WI38 (cell line): ENCODE data around the gene PPARG.

Source experiments
- H3K4me3 ChIP-seq: 2 replicates; pipeline ENCODE4 v1.5.1; 2011; ENCODE audit warnings: low read depth, mild to moderate bottlenecking, control low read depth, low read length
- TF ChIP-seq, protein P1 (sequence below): IDR thresholded peaks from 2 replicates; pipeline ENCODE4 v1.5.1; 2012; ENCODE audit warnings: low read depth, mild to moderate bottlenecking, control low read depth, low read length

The PPARG gene

DNA sequence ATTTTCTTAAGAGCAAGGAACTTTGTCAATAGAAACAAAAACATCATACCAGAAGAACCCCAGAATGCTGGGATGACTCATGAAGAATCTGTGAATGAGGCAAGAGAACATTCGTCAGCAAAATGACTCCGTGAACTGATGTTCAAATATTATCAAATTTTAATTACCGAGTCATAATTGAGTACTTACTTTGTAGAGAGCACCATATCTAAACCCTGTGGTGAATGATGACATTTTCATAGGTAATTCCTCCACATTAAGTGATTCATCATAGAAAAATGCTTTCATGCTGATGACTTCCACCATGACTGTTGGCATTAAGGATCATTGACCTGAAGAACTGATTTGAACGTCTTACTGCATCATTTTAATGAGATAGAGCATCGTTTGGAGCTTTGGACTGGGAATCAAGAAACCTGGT lies 56.3 kb downstream of the PPARG start:
- no peak overlapping the region for H3K4me3 ChIP-seq
- TF ChIP-seq, protein P1, sequence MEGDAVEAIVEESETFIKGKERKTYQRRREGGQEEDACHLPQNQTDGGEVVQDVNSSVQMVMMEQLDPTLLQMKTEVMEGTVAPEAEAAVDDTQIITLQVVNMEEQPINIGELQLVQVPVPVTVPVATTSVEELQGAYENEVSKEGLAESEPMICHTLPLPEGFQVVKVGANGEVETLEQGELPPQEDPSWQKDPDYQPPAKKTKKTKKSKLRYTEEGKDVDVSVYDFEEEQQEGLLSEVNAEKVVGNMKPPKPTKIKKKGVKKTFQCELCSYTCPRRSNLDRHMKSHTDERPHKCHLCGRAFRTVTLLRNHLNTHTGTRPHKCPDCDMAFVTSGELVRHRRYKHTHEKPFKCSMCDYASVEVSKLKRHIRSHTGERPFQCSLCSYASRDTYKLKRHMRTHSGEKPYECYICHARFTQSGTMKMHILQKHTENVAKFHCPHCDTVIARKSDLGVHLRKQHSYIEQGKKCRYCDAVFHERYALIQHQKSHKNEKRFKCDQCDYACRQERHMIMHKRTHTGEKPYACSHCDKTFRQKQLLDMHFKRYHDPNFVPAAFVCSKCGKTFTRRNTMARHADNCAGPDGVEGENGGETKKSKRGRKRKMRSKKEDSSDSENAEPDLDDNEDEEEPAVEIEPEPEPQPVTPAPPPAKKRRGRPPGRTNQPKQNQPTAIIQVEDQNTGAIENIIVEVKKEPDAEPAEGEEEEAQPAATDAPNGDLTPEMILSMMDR, result no peak

DNA sequence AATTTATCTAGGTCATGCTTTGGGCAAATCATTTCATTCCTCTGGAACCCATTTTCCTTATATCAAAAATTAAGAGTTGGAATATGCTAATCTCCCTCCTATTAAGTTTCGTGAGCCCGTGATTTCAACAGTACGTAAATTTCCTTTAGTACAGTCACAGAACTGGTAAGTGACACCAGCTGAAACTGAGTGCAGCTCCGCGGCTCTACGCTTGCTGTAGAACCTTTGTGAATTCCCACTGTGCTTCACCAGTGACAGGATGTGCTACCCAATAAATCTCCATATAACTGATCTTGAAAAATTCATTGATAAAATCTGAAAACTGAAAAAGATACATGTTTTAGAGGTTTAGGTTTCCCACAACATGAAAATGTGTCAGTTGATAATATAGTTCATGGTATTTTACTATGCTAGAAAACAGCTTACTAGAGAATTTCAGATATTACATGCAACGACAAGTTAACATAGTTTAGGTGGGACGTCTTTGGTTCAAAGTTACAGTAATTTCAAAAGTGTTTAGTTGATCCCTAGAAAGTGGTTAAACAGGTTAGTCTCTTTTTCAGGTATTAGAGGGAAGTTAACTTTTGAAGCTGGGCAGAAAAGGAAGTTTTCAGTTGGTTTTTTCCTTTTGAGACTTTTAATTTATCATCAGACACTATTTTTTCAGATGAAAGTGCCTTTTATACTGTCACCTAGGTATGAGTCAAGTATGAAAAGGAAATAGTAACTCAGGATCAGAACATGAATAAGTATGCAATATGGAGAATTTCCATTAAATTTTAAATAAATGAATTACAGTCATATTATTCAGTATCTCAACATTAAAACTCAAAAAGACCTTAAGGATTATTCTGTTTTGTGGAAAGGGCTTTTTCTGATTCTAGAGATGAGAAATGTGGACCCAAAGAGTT lies 57.0 kb downstream of the PPARG start:
- TF ChIP-seq, protein P1, result no peak
- no peak overlapping the region for H3K4me3 ChIP-seq

DNA sequence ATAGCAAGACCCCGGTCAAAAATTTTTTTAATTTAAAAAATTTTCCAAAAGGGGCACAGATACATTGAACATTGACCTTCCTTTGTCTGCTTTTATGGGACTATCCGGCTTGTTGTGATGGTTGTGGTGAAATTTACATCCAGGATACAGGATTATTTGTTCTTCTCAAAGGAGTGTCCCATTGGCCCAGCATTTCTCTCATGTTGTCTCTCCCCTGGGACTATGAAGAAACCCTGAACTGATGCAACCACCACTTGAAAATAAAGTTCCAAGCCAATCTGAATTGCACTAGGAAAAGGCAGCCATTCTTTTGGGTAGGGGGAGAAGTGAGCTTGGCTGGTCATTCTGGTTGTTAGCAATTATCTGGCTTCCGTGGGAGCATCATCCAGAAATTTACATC lies 58.4 kb downstream of the PPARG start:
- H3K4me3 ChIP-seq, result no peak overlapping the region
- TF ChIP-seq, protein P1, result no peak

DNA sequence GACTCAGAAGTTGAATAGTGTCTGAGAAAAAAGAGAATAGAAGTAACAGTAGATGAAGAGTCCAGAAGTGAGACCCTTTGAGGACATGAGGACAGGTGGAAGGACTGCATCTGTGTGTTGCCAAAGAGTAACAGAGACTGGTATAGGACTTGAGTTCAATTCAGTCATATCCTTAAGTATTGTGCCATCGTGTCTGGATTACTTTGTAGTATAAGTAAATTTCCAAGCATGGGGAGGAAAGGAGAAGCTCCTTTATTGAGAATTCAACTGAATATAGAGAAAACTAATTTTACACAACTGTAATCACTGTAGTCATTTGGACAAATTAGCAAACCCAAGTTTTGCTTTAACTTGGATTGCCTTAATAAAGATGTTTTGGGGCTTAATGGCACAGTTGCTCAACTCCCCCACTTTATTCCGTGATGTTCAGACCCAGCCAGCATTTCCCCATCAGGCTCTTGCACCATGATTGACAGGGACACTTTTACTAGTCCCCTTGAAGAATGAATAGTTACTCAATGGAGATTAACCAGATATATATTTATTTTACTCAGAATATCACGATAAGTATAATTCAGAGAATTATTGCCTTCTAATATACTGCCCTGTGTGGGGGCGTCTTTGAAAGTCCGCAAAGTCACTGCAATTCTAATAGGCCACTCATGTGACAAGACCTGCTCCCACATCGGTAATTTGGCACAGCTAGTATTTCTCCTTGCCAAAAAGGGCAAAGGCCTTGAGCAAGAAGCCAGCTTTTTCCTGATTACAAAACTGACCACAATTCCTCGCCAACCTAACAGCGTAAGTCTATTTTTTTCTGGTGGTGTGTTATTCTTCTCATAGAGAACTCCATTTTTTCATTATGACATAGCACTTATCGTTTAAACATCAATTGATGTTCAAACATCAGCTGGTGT lies 61.3 kb downstream of the PPARG start:
- no peak overlapping the region for H3K4me3 ChIP-seq
- TF ChIP-seq, protein P1, result no peak

DNA sequence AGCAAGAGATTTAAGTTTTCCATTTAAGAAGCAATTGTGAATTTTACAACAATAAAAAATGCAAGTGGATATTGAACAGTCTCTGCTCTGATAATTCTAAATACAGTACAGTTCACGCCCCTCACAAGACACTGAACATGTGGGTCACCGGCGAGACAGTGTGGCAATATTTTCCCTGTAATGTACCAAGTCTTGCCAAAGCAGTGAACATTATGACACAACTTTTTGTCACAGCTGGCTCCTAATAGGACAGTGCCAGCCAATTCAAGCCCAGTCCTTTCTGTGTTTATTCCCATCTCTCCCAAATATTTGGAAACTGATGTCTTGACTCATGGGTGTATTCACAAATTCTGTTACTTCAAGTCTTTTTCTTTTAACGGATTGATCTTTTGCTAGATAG lies 62.3 kb downstream of the PPARG start:
- TF ChIP-seq, protein P1, result no peak
- H3K4me3 ChIP-seq, result no peak overlapping the region

DNA sequence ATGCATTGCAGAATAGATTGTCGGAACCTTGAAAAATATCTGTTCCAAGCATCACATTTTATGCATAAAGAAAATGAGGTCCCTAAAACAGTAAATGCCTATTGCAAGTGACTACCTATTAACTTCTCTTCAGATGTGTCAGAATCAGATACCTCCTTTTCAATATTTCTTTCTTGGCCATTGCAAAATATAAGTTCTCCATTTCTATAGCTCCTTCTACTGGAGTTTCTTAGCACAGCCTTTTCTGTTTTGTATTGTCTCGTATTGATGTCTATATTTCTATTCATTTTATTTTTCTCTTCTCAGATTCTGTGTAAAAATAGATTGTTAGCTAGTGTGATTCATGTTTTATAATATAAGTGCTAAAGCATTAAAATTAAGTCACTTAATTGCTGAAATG lies 63.4 kb downstream of the PPARG start:
- TF ChIP-seq, protein P1, result no peak
- H3K4me3 ChIP-seq, result no peak overlapping the region
